Measurements from ENCODE around the gene CCNK. TPM values are rescaled to one million over a fixed set of nuclear protein-coding genes. Genes with fewer than 3 reads are reported as not detected.

CCNK gene
- total and polyA plus RNA-seq, 2 of the 13 experiments (the other 11 are each of a cell fraction or from before 2014, with no cell fraction given), result 4.9 to 9.7 TPM

DNA sequence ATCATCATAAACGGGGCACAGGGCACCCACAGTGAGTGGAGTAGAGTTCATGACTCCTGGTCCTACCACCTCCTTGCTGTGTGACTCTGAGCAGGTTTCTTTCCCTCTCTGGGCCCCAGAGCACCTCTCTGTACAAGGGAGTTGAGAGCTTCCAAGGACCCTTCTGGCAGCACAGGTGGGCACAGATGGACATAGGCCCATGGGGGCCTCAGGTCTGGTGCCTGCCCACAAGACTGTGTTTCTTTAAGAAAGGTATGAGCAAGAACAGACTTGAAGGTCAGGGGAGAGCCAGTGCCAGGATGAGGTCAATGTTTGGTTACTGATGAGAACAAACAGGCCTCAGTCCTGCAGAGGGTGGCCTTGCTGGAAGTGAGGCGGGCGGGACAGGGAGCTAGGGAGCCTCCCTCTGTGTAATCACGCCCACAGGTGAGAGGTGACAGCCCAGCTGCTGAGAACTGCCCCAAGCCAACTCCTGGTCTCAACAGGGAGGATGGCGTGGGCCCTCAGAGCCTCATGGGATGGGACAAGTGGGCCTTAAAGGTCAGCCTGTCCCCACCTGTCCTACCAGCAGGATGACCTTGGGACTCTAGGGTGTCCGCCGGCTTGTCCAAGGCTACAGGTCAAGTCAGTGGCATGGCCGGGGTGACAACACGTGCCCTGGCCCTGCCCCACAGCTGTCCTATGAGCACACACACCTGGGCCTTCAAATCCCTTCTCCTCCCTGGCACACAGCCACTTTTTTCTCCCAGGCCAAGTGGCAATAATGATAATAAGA lies 73.7 kb downstream of the CCNK start (continued):
- TF ChIP-seq NONO (IDR thresholded peaks at IDR 0.05) (no peak), NONO (CRISPR knock-in tag; conservative IDR thresholded peaks at IDR 0.05) (0 out of 2 replicates have a peak, but pooled peaks have one; percentile 42), SP5 (CRISPR knock-in tag; IDR thresholded peaks at IDR 0.05; ENCODE audit: borderline replicate concordance, low read depth) (peak; percentile 94), ZSCAN29 (CRISPR knock-in tag; conservative IDR thresholded peaks at IDR 0.05) (peak; percentile 82; the same call in 1 of the 2 replicates), ZNF136 (CRISPR knock-in tag; IDR thresholded peaks at IDR 0.05; ENCODE audit: low read depth) (peak; percentile 35; the same call in 1 of the 2 replicates), NR2F2 (IDR thresholded peaks at IDR 0.05; ENCODE audit: borderline replicate concordance, low read depth) (peak; percentile 83), ZNF235 (CRISPR knock-in tag; IDR thresholded peaks at IDR 0.05; ENCODE audit: borderline replicate concordance) (no peak), ZMYM3 (CRISPR knock-in tag; IDR thresholded peaks at IDR 0.05) (peak; percentile 99), ZNF160 (CRISPR knock-in tag; IDR thresholded peaks at IDR 0.05) (no peak), GATAD2A (CRISPR knock-in tag; IDR thresholded peaks at IDR 0.05) (peak; percentile 79), RBM39 (IDR thresholded peaks at IDR 0.05; ENCODE audit: low read depth, low read length, poor library complexity, severe bottlenecking) (peak; percentile 30), ATF7 (IDR thresholded peaks at IDR 0.05) (no peak), ATF7 (CRISPR knock-in tag; IDR thresholded peaks at IDR 0.05) (peak; percentile 93), ZNF317 (CRISPR knock-in tag; IDR thresholded peaks at IDR 0.05) (0 out of 2 replicates have a peak, but pooled peaks have one; percentile 30), RBAK (CRISPR knock-in tag; IDR thresholded peaks at IDR 0.05) (no peak), ZBTB7B (CRISPR knock-in tag; IDR thresholded peaks at IDR 0.05) (0 out of 2 replicates have a peak, but pooled peaks have one; percentile 71), LCORL (IDR thresholded peaks at IDR 0.05) (no peak), LCORL (CRISPR knock-in tag; IDR thresholded peaks at IDR 0.05) (peak; percentile 90), ZSCAN12 (CRISPR knock-in tag; IDR thresholded peaks at IDR 0.05) (no peak), STAG1 (CRISPR knock-in tag; IDR thresholded peaks at IDR 0.05) (0 out of 2 replicates have a peak, but pooled peaks have one; percentile 8), ZFP36 (IDR thresholded peaks at IDR 0.05; ENCODE audit: borderline replicate concordance, low read depth, low read length, partially characterized antibody) (peak; percentile 88), GFI1 (CRISPR knock-in tag; IDR thresholded peaks at IDR 0.05; ENCODE audit: borderline replicate concordance) (peak; percentile 53; the same call in 1 of the 2 replicates)
- TF ChIP-seq, protein P1, sequence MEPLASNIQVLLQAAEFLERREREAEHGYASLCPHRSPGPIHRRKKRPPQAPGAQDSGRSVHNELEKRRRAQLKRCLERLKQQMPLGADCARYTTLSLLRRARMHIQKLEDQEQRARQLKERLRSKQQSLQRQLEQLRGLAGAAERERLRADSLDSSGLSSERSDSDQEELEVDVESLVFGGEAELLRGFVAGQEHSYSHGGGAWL (CRISPR knock-in tag; IDR thresholded peaks at IDR 0.05), result peak; percentile 52; the same call in 1 of the 2 replicates
- TF ChIP-seq, protein P2, sequence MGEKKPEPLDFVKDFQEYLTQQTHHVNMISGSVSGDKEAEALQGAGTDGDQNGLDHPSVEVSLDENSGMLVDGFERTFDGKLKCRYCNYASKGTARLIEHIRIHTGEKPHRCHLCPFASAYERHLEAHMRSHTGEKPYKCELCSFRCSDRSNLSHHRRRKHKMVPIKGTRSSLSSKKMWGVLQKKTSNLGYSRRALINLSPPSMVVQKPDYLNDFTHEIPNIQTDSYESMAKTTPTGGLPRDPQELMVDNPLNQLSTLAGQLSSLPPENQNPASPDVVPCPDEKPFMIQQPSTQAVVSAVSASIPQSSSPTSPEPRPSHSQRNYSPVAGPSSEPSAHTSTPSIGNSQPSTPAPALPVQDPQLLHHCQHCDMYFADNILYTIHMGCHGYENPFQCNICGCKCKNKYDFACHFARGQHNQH (CRISPR knock-in tag; IDR thresholded peaks at IDR 0.05), result peak; percentile 63
- TF ChIP-seq, protein P3, sequence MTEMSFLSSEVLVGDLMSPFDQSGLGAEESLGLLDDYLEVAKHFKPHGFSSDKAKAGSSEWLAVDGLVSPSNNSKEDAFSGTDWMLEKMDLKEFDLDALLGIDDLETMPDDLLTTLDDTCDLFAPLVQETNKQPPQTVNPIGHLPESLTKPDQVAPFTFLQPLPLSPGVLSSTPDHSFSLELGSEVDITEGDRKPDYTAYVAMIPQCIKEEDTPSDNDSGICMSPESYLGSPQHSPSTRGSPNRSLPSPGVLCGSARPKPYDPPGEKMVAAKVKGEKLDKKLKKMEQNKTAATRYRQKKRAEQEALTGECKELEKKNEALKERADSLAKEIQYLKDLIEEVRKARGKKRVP (CRISPR knock-in tag; IDR thresholded peaks at IDR 0.05), result no peak
- TF ChIP-seq, protein P4, sequence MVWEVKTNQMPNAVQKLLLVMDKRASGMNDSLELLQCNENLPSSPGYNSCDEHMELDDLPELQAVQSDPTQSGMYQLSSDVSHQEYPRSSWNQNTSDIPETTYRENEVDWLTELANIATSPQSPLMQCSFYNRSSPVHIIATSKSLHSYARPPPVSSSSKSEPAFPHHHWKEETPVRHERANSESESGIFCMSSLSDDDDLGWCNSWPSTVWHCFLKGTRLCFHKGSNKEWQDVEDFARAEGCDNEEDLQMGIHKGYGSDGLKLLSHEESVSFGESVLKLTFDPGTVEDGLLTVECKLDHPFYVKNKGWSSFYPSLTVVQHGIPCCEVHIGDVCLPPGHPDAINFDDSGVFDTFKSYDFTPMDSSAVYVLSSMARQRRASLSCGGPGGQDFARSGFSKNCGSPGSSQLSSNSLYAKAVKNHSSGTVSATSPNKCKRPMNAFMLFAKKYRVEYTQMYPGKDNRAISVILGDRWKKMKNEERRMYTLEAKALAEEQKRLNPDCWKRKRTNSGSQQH (CRISPR knock-in tag; IDR thresholded peaks at IDR 0.05; ENCODE audit: low read depth), result no peak
- TF ChIP-seq, protein P5, sequence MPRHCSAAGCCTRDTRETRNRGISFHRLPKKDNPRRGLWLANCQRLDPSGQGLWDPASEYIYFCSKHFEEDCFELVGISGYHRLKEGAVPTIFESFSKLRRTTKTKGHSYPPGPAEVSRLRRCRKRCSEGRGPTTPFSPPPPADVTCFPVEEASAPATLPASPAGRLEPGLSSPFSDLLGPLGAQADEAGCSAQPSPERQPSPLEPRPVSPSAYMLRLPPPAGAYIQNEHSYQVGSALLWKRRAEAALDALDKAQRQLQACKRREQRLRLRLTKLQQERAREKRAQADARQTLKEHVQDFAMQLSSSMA (CRISPR knock-in tag; IDR thresholded peaks at IDR 0.05), result peak; percentile 43; the same call in 1 of the 2 replicates

Data from HepG2 (cell line).